Measurements from ENCODE around the gene POLR2E.

Gene POLR2E

GRCh38 chr19:1085676-1086442, 9.3 kb downstream of the POLR2E start:
- peak overlapping the region; percentile 37 for H3K27ac ChIP-seq
- TF ChIP-seq, protein P1, sequence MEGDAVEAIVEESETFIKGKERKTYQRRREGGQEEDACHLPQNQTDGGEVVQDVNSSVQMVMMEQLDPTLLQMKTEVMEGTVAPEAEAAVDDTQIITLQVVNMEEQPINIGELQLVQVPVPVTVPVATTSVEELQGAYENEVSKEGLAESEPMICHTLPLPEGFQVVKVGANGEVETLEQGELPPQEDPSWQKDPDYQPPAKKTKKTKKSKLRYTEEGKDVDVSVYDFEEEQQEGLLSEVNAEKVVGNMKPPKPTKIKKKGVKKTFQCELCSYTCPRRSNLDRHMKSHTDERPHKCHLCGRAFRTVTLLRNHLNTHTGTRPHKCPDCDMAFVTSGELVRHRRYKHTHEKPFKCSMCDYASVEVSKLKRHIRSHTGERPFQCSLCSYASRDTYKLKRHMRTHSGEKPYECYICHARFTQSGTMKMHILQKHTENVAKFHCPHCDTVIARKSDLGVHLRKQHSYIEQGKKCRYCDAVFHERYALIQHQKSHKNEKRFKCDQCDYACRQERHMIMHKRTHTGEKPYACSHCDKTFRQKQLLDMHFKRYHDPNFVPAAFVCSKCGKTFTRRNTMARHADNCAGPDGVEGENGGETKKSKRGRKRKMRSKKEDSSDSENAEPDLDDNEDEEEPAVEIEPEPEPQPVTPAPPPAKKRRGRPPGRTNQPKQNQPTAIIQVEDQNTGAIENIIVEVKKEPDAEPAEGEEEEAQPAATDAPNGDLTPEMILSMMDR (IDR thresholded peaks at IDR 0.05): no peak
- no peak for TF ChIP-seq ZFX (IDR thresholded peaks at IDR 0.05; ENCODE audit: borderline replicate concordance)

DNA sequence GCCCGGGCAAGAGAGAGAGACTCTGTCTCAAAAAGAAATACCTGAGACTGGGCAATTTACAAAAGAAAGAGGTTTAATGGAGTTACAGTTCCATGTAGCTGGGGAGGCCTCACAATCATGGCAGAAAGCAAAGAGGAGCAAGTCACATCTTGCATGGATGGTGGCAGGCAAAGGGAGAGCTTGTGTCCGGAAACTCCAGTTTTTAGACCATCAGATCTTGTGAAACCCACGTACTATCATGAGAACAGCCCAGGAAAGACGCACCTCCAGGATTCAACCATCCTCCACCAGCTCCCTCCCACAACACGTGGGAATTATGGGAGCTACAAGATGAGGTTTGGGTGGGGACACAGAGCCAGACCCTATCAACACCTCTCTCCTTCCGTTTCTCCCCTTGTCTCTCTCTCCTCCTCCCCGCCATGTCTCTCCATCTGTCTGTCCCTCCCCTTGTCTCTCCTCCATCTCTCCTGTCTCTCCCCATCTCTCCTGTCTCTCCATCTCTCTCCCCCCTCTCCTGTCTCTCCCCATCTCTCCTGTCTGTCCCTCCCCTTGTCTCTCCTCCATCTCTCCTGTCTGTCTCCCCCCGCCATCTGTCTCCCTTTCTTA, 10.0 kb downstream of the POLR2E start:
- H3K27ac ChIP-seq: peak overlapping the region; percentile 37
- TF ChIP-seq, protein P1 (IDR thresholded peaks at IDR 0.05): no peak
- no peak for TF ChIP-seq ZFX (IDR thresholded peaks at IDR 0.05; ENCODE audit: borderline replicate concordance)

DNA sequence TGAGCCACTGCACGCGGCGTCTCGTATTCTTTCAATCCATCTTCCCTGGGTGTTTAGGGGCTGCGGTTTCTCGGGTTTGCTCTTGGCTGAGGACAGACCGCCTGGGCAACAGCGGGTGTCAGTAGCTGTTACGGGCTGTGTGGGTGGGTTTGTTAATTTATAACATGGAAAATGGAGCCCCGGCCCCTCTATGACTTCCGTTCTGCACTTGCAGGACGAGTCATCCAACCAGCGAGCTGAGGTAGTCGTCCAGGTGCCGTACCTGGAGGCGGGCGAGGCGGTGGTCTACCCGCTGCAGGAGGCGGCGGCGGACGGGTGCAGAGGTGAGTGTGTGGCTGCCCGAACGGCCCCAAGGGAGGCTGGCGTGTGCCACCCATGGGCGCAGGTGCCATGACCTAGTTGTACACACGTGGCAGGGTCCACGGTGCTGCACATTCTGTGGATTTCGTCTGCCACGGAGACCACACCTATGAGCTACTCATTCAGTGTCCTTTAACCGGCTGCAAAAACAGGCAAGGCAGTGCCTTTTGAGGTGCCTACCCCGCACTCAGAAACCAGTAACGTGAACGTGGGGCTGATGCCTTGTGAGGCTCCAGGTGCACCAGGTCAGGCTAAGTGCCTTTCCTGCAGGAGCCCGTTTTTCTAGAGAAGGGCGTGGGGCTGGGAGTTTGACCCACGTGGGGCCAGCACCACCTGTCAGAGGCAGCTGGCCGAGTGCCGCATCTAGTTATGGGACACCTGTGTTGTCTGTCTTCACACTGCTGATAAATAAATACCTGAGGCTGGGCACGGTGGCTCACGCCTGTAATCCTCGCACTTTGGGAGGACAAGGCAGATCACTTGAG, 10.9 kb downstream of the POLR2E start:
- TF ChIP-seq ZFX (IDR thresholded peaks at IDR 0.05; ENCODE audit: borderline replicate concordance): no peak
- peak overlapping the region; percentile 37 for H3K27ac ChIP-seq

DNA sequence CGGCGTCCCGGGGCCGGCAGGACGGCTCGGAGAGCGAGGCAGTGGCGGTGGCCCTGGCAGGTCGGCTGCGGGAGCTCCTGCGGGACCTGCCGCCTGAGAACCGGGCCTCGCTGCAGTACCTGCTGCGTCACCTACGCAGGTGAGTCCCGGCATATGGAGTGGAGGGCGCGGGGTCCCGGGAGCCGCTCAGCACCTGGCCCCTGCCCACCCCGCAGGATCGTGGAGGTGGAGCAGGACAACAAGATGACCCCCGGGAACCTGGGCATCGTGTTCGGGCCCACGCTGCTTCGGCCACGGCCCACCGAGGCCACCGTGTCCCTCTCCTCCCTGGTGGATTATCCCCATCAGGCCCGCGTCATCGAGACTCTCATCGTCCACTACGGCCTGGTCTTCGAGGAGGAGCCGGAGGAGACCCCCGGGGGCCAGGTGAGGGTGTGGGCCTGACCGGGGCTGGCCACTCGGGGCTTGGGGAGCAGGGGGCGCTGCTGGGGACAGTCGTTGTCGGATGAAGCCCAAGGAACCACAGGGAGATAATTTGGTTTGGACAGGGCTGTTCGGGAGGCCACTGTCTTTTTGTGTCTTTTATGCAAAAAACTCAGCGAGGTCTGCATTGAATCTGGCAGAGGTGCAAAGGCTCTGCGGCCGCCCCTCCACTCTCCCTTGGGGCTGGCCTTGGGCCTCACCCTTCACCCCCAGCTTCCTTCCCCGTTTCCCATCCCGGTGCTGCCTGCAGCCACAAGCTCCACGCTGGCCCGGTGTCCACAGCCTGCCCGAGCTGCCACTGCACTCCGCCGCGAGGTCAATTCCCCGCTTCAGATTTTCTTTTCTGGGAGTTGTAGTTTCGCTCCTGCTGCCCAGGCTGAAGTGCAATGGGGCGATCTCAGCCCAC, 12.0 kb downstream of the POLR2E start:
- TF ChIP-seq, protein P1 (IDR thresholded peaks at IDR 0.05): no peak
- TF ChIP-seq ZFX (IDR thresholded peaks at IDR 0.05; ENCODE audit: borderline replicate concordance): no peak
- H3K27ac ChIP-seq: peak overlapping the region; percentile 83

- no peak for TF ChIP-seq ZFX (IDR thresholded peaks at IDR 0.05; ENCODE audit: borderline replicate concordance)
- TF ChIP-seq, protein P1 (IDR thresholded peaks at IDR 0.05): no peak
- H3K27ac ChIP-seq: peak overlapping the region; percentile 83
These were observed 12.8 kb downstream of the POLR2E start for GRCh38 chr19:1082165-1082927.

DNA sequence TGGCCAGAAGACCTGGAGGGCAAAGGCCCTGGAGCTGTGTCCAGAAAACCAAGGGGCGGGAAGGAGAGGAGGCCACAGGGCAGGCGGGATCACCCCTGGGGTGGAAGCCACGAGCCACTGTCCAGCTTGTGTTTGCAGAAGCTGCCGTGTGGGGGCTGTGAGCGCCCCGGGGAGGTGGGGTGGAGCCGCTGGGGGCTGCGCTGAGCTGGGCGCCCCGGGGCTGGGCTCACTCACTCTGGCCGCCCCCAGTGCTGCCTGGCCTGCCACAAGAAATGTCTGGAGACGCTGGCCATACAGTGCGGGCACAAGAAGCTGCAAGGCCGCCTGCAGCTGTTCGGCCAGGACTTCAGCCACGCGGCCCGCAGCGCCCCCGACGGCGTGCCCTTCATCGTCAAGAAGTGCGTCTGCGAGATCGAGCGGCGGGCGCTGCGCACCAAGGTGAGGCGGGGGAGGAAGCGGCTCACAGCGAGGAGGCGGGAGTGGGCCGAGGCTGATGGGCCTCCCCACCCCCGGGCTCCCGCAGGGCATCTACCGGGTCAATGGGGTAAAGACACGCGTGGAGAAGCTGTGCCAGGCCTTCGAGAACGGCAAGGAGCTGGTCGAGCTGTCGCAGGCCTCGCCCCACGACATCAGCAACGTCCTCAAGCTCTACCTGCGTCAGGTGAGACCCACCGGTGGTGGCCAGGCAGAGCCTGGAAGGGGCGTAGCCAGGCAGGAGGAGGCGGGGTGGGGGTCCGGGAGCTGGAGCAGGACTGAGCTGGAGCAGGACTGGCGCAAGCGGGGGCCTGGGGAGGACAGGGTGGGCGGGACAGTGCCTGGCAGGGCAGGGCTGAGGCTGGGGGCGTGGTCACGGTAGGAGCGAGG, 13.6 kb downstream of the POLR2E start:
- H3K27ac ChIP-seq: peak overlapping the region; percentile 83
- TF ChIP-seq, protein P1 (IDR thresholded peaks at IDR 0.05): peak; percentile 65
- no peak for TF ChIP-seq ZFX (IDR thresholded peaks at IDR 0.05; ENCODE audit: borderline replicate concordance)

All from 22Rv1 (cell line).